Stimulated activated CD8-positive, alpha-beta memory T cell treated with anti-CD3 and anti-CD28 coated beads, Interleukin-15, amount 100 ng/mL, for 24 hours (primary cell): ENCODE measurements around the gene DNAAF1.

Source experiments
- DNase-seq: peaks from one replicate; pipeline ENCODE4 v3.0.0-alpha.2; 2020; ENCODE audit warnings: low read depth

Gene DNAAF1

DNA sequence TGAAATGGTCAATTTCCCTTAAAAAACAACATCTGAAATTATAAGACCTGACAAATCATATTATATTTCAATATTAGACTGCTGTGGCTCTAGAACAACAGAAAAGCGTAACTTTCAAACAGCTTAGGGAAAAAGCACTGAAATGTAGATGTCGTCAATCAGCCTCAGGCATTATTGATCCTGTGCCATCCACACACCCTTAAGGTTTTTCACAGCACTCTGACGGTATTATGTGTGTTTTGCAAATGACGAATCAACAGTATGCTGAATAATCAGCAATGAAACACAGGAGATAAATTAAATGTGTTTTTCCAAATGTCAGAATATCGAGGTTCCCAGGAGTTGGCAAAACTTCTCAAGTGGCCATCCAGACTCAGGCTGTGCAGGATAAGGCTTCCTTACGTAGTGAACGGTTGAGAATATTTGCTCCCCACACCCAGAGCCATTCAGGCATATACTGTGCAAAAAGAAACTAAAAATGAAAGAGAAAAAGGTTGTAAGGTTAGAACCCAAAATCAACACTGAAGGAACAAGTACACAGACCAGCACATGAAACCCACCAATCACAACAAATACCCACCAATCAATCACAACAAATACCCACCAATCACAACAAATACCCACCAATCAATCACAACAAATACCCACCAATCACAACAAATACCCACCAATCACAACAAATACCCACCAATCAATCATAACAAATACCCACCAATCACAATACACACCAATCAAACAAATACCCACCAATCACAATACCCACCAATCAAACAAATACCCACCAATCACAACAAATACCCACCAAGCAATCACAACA lies 20.6 kb upstream of the DNAAF1 start:
- no peak for DNase-seq

- no peak for DNase-seq
Observed at GRCh38 chr16:84131117-84131516, 14.0 kb upstream of the DNAAF1 start.

DNA sequence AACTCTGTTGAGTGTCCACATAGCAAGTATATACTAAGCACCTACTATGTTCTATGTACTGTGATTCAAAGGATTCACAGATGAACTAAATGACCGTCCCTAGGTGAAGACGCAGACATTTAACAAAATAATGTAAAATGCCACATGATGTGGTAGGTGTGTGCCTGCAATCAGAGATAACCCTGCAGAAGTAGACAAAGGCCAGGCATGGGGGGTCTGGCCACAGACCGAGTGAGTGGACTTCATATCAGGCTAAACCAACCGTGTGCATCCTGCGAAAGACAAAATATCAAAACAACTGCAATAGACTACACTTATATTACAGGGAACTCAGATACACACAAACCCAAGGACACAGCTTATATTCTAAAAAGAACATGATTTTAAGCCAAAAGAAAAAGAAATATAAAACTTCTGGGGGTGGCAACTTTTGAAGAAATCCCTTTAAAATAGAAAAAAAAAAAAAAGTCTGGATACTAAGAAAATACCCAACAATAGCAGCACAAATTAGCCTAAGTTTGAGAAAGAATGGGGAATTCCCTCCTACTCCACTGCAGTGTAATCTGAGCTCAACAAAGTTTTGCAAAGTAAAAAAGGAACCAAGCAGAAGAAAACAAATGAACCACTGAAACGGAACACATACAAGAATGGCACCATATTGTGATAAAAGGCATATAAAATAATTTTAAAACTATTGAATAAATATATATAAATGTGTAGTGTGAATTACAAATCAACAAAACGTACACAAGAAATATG lies 12.4 kb upstream of the DNAAF1 start:
- DNase-seq, result no peak

DNA sequence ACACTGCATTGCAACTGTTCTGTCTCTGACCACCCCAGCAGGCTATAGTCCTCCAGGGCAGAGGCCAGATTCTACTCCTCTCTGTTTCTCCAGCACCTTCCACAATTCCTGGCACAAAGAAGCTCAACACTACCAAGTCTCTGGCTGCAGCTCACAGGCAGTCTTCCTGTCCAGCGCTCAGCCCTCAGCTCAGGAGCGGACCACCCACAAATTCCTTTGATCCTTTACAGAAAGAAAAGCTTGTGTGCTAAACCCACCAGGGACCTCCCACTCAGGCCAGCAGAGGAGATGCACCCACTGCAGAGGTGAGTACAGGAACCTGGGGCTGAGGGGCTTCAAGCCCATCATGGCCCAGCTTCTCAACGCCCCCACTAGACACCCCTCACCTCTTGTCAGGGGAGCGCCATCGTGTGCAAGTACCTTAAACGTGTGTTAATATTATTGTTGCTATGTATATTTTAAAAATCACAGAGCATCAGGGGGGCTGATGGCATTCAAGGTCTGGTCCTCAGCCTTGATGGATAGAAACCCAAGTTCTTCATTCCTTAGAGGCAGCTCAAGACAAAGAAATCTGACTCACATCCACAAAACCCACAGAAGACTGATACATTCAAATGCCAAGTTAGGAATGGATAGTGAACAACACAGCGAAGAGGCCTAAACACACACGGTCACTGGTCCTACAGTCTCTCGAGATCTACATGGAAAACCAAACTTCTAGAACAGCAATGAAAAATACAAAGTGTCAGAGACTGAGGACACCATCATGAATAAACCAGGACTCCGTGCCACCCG lies 8.6 kb upstream of the DNAAF1 start:
- no peak for DNase-seq

DNA sequence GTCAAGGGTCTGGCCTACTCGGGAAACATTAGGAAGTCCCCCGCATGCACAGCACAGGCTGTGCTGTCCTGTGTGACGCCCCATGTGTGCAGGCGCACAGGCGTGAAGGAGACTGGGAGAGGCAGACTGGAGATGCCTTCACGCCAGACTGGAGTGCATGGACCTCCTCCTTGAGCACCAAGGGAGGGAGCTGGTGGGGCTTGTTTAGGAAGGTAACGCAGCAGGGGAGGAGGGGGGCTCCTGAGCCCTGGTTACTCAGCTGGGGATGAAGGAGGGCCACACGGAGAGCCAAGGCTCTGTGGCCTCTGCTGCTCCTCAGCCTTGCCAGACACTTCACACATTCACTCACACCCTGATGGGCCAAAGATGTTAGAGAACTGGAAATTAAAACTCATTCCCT lies 7.8 kb upstream of the DNAAF1 start:
- no peak for DNase-seq

DNA sequence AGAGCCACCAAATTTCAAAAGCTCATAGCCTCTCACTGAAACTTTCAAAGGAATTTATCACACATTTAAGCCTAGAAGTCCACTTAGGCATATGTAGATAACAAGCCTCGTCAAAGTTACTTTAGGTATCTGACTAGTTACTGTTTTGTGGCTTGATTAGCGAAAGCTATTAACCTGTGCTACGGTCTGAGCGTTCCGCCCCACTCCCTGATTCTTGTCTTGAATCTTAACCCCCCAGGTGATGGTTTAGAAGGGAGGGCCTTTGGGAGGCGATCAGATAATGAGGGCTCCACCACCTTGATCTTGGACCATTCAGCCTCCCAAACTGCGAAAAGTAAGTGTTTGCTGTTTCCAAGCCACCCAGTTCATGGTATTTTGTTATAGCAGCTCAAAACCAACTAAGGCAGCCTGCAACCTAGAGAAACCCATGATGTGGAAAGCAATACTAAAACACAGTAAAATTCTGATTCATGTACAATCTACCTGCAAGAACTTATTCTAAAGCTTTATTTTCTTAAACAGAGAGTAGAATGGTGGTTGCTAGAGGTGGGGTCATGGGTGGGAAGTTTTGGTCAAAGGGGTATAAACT lies 7.2 kb upstream of the DNAAF1 start:
- no peak for DNase-seq

DNA sequence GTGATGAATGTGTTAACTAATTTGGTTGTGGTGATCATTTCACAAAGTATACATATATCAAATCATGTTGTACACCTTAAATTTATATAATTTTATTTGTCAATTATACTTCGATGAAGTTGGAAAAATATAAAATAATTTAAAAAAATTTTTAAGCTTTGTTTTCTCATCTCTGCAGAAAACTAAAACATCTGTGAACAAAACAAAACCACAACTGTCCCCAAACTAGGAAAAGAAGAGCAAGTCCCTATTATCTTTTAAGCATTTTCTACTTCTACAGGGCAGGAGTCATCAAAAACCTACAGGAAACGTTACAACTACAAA lies 6.6 kb upstream of the DNAAF1 start:
- DNase-seq, result no peak

- no peak for DNase-seq
Observed at GRCh38 chr16:84138824-84139627, 6.1 kb upstream of the DNAAF1 start.

DNA sequence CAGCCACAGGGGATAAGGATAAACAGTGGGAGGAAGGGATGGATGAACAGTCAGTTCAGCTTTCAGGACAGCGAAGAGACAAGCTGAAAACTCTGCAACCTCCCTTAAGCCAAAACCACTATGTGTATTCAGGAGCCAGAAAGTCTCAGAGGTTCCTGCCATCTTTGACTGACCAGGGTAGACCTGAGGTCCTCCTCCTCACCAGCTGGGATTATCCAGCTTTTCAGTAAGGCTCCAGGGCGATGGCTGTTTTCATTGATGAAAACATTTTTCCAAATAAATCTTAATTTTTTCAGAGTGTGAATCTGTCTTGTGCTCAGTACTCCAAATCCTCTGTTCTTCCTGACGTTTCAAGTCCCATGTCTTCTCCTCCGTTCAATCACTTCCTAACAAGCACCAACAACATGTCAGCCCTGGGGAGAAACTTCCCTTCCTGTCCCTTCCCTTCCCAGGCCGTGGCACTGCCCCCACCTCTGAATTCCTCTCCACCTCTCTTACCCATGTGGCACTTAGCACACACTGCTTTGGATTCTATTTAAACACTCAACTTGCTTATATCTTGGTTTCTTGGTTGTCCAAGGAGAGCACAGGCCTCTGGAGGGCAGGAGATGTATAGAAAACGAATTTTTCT lies 5.4 kb upstream of the DNAAF1 start:
- DNase-seq, result no peak

DNA sequence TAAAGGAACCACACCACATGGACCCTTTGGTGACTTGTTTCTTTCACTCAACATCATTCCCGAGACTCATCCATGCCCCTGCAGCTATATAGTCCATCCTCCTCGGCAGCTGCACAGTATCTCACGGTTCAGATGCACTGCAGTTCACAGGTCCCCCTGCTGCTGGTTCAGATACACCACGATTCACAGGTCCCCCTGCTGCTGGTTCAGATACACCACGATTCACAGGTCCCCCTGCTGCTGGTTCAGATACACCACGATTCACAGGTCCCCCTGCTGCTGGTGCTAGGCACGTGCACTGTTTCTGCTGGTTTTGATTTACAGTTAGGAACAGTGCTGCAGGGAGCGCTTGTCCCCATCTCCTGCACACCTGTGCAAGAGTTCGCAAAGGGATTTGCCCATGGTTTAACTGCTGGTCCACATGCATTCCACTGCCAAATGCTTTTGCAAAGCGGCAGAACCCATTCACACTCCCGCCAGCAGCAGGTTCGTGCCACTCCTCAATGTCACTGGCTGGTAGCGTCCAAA lies 3.9 kb upstream of the DNAAF1 start:
- no peak for DNase-seq

DNA sequence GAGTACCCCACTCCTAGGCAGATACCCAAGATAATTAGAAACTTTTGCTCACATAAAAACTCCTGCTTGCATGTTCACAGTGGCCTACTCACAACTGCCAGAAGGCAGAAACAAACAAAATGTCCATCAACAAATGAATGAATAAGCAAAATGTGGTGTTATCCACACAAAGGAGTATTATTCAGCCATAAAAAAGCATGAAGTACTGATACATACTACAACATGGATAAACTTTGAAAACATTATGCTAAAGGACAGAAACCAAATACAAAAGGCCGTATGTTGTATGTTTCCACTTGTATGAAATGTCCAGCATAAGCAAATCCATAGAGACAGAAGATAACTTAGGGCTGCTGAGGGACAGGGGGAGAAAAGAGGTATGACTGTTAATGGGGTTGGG lies 2.0 kb upstream of the DNAAF1 start:
- no peak for DNase-seq

DNA sequence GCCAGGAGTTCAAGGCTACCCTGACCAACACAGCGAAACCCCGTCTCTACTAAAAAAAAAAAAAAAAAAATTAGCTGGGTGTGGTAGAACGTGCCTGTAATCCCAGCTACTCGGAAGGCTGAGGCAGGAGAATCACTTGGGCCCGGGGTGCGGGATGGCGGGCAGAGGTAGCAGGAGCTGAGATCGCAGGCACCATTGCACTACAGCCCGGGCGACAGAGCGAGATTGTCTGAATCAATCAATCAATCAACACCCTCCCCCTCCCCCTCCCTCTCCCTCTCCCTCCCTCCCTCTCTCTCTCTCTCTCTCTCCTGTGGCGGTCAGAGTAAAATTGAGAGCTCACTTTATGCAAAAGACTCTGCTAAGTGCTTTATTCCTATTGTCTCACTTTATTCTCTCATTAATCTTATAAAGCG lies 1.3 kb upstream of the DNAAF1 start:
- DNase-seq, result no peak

- peak; percentile 14 for DNase-seq
Observed at GRCh38 chr16:84144209-84144858, 774 bp upstream of the DNAAF1 start.

DNA sequence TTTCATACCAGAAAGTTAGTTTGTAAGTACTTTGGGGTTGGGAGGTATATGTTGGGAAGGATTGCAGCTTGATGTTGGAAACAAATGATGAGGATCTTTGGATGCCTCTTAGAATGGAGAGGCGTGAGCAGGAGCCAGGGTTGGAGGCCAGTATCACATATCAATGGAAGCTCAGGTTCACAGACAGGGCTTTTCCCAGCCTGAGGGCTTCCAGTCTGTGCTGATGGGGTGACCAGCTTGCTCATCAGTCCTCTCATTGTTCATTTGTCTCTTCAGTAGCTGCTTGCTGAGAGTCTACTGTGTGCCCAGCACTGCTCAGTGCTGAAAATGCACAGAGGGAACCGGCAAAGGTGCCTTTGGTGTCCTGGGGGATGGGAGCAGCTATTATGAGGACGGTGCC lies 5.8 kb downstream of the DNAAF1 start:
- DNase-seq, result no peak

DNA sequence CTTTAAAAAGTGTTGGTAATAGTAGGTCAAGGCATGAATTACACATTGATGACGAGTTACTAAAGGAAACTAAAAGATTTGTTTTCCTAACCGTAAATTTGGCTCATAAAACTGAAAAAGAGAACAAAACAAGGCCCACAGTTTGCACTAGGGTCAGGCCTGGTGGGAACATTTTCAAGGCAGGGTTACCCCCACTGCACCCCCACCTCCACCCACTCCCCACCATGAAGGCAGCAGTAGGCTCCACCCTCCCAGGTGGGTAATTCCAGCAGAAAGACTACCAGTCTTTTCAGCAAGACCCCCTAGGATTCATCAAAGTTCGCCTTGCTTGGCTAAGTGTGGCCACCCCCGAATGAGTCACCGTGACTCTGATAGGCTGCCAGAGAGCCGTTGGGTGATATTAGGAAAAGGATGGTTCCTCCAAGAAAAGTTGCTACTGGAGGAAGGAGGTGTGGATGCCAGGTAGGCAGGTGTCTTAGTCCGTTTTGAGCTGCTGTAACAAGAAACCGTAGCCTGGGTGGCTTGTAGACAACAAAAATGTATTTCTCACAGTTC lies 8.6 kb downstream of the DNAAF1 start:
- DNase-seq, result no peak

DNA sequence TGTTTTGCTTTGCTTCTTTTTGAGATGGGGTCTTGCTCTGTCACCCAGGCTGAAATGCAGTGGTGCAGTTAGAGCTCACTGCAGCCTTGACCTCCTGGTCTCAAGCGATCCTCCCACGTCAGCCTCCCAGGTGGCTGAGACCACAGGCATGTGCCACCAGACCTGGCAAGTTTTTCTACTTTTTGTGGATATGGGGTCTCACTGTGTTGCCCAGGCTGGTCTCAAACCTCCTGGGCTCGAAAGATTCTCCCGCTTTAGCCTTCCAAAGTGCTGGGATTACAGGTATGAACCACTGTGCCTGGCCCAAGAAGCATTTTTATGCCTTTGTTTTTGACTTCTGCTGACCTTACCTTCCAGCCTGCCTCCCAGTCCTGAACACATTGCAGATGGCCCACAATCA lies 10.1 kb downstream of the DNAAF1 start:
- no peak for DNase-seq

DNA sequence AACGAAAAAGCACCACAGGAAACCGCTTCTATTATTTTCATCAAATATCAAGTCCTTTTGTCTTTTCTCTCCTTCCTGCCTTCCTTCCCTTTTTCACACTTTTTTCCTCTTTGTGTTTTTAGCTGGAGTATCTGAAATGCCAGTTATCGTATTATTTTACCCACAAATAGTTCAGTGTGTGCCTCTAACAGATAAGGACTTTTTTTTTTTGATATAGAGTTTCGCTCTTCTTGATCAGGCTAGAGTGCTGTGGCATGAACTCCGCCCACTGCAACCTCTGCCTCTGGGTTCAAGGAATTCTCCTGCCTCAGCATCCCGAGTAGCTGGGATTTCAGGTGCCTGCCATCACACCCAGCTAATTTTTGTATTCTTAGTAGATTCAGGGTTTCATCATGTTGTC lies 10.7 kb downstream of the DNAAF1 start:
- no peak for DNase-seq

DNA sequence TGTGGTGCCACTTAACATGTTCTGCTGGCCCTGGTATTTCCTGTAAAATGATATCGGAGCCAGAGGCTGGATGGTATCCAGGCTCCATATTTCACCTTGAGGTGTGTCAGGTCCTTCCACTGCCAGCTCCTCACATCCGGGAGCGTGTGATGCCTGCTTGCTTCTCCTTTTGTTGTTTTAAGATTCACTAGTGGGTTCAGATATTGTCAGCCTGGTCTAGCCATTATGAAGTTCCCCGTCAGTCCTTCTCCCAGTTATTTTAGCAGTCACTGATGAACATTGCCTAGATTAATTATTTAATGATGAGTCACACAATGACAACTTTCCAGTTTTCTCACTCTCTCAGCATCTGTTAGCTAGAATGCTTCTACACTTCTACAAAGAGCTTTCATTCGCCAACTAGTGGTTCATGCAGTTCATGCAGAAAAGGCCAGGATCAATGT lies 11.3 kb downstream of the DNAAF1 start:
- no peak for DNase-seq

GRCh38 chr16:84159007-84159406 lies 13.9 kb downstream of the DNAAF1 start:
- DNase-seq, result no peak

GRCh38 chr16:84159800-84160199 lies 14.7 kb downstream of the DNAAF1 start:
- no peak for DNase-seq
